Measurements from ENCODE around the gene TMEM9. TPM values are rescaled to one million over a fixed set of nuclear protein-coding genes. Genes with fewer than 3 reads are reported as not detected.

TMEM9 gene
- total RNA-seq, 2 donors from 2014 or later, result 145 to 156 TPM

GRCh38 chr1:201125019-201125418, 29.3 kb downstream of the TMEM9 start:
- 93 to 94% methylated on average over 9 of the region's 9 CpGs for WGBS, 2 experiments (ENCODE audit: insufficient coverage in 1 of 2, insufficient read length in 1 of 2)
- no peaks in the 10 kb centered on the region for H3K27me3 ChIP-seq (ENCODE audit: control insufficient read depth, insufficient read depth, low read length, poor library complexity, severe bottlenecking)
- TF ChIP-seq, protein P1, sequence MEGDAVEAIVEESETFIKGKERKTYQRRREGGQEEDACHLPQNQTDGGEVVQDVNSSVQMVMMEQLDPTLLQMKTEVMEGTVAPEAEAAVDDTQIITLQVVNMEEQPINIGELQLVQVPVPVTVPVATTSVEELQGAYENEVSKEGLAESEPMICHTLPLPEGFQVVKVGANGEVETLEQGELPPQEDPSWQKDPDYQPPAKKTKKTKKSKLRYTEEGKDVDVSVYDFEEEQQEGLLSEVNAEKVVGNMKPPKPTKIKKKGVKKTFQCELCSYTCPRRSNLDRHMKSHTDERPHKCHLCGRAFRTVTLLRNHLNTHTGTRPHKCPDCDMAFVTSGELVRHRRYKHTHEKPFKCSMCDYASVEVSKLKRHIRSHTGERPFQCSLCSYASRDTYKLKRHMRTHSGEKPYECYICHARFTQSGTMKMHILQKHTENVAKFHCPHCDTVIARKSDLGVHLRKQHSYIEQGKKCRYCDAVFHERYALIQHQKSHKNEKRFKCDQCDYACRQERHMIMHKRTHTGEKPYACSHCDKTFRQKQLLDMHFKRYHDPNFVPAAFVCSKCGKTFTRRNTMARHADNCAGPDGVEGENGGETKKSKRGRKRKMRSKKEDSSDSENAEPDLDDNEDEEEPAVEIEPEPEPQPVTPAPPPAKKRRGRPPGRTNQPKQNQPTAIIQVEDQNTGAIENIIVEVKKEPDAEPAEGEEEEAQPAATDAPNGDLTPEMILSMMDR (conservative IDR thresholded peaks at IDR 0.05), result no peak
- H3K27me3 Mint-ChIP-seq (ENCODE audit: insufficient read depth), result peaks cover 8% of the 10 kb centered on the region
- no peaks in the 10 kb centered on the region for H3K36me3 ChIP-seq (ENCODE audit: control insufficient read depth, insufficient read depth, low read length)
- H3K36me3 Mint-ChIP-seq (ENCODE audit: low read depth), result no peaks in the 10 kb centered on the region
- H3K9me3 Mint-ChIP-seq, result peaks cover under 1% of the 10 kb centered on the region
- no peak overlapping the region for H3K4me3 Mint-ChIP-seq
- H3K9ac ChIP-seq (ENCODE audit: extremely low read depth, low read length, poor library complexity, severe bottlenecking), result no peak overlapping the region
- no peak overlapping the region for H3K4me3 ChIP-seq (ENCODE audit: low read length)
- DNase-seq, result no peak
- no peaks in the 10 kb centered on the region for H3K4me1 ChIP-seq (ENCODE audit: control insufficient read depth, insufficient read depth, low read length)
- peaks cover 10% of the 10 kb centered on the region for H3K4me1 Mint-ChIP-seq
- no peak overlapping the region for H3K27ac Mint-ChIP-seq
- no peaks in the 10 kb centered on the region for H3K9me3 ChIP-seq (ENCODE audit: control insufficient read depth, low read length)
- H3K27ac ChIP-seq (ENCODE audit: low read depth, low read length), result no peak overlapping the region

DNA sequence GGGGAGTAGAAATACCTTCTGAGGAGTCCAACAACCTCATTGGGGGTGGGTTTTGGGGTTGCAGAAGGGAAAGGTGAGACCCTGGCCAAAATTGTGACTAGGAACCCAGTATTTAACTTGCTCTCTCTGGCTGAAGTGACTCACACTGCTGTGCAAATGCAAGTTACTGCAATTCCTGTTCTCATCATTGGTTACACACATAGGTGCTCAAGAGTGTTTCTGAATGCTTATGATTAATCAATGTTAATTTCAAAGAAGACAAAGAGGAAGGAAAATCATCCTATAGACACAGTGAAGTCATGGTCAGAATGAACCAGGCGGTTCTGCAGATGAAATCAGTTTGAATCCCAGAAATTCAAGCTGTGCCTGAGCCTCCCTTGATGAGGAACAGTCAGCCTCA, 30.4 kb downstream of the TMEM9 start:
- DNase-seq, result no peak
- no peaks in the 10 kb centered on the region for H3K9me3 Mint-ChIP-seq
- H3K36me3 Mint-ChIP-seq (ENCODE audit: low read depth), result no peaks in the 10 kb centered on the region
- Histone ChIP-seq H3K9me3 (ENCODE audit: control insufficient read depth, low read length) (no peaks in the 10 kb centered on the region), H3K27me3 (ENCODE audit: control insufficient read depth, insufficient read depth, low read length, poor library complexity, severe bottlenecking) (no peaks in the 10 kb centered on the region), H3K36me3 (ENCODE audit: control insufficient read depth, insufficient read depth, low read length) (no peaks in the 10 kb centered on the region), H3K9ac (ENCODE audit: extremely low read depth, low read length, poor library complexity, severe bottlenecking) (no peak overlapping the region), H3K4me3 (ENCODE audit: low read length) (no peak overlapping the region), H3K27ac (ENCODE audit: low read depth, low read length) (no peak overlapping the region), H3K4me1 (ENCODE audit: control insufficient read depth, insufficient read depth, low read length) (no peaks in the 10 kb centered on the region)
- H3K4me3 Mint-ChIP-seq, result no peak overlapping the region
- H3K27me3 Mint-ChIP-seq (ENCODE audit: insufficient read depth), result peaks cover 8% of the 10 kb centered on the region
- TF ChIP-seq, protein P1 (conservative IDR thresholded peaks at IDR 0.05), result no peak
- H3K4me1 Mint-ChIP-seq, result peaks cover 10% of the 10 kb centered on the region
- WGBS, 2 experiments (ENCODE audit: insufficient coverage in 1 of 2, insufficient read length in 1 of 2), result 78 to 100% methylated on average over 1 of the region's 1 CpG
- H3K27ac Mint-ChIP-seq, result no peak overlapping the region

GRCh38 chr1:201122321-201122957, 31.8 kb downstream of the TMEM9 start:
- DNase-seq, result no peak
- Histone ChIP-seq H3K9me3 (ENCODE audit: control insufficient read depth, low read length) (no peaks in the 10 kb centered on the region), H3K4me3 (ENCODE audit: low read length) (no peak overlapping the region), H3K27me3 (ENCODE audit: control insufficient read depth, insufficient read depth, low read length, poor library complexity, severe bottlenecking) (peaks cover 4% of the 10 kb centered on the region), H3K27ac (ENCODE audit: low read depth, low read length) (no peak overlapping the region), H3K36me3 (ENCODE audit: control insufficient read depth, insufficient read depth, low read length) (no peaks in the 10 kb centered on the region), H3K4me1 (ENCODE audit: control insufficient read depth, insufficient read depth, low read length) (no peaks in the 10 kb centered on the region), H3K9ac (ENCODE audit: extremely low read depth, low read length, poor library complexity, severe bottlenecking) (no peak overlapping the region)
- peaks cover 8% of the 10 kb centered on the region for H3K4me1 Mint-ChIP-seq
- no peak overlapping the region for H3K4me3 Mint-ChIP-seq
- H3K27ac Mint-ChIP-seq, result no peak overlapping the region
- no peaks in the 10 kb centered on the region for H3K9me3 Mint-ChIP-seq
- TF ChIP-seq, protein P1 (conservative IDR thresholded peaks at IDR 0.05), result no peak
- H3K36me3 Mint-ChIP-seq (ENCODE audit: low read depth), result no peaks in the 10 kb centered on the region
- 92 to 97% methylated on average over 9 to 10 of the region's 10 CpGs for WGBS, 2 experiments (ENCODE audit: insufficient coverage in 1 of 2, insufficient read length in 1 of 2)
- peaks cover 10% of the 10 kb centered on the region for H3K27me3 Mint-ChIP-seq (ENCODE audit: insufficient read depth)

Measured in endodermal cell (in vitro differentiated cells).